Measurements from ENCODE around the gene HGD. TPM values are rescaled to one million over a fixed set of nuclear protein-coding genes. Genes with fewer than 3 reads are reported as not detected.

The HGD gene
- total and polyA plus RNA-seq, 10 of the 15 experiments (the other 5 are each of a cell fraction or from before 2014, with no cell fraction given): 0.18 to 0.81 (median 0.40) TPM; not detected in 6

DNA sequence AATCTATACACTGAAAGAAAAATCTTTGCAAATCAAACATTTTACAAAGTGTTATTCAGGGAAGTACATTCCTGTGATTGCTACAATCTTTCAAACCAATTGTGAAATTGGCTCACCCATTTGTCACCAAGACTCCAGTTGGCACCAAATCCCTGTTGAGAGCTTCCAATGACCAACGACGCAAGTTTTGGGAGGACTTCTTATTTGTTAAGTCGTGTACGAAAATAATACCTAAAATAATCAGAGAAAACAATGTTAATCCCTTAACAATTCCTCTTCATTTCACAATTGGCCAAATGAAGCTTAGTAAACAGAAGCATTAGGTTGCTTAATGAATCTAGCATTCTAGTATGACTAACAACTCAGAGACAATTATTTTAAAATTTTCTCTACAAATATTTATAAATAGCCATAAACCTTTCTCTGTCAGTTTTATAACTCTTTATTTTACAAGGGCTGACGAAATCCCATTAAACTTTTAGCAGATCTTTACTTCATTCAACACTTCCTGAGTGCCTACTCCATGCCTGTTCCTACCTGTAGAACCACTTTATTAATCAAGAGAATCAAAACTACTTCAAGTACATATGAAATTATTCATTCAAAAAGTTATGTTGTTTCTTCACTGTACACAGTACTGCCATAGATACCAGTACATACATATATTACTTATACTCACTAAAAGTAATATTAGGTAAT lies 24.0 kb upstream of the HGD start:
- Histone ChIP-seq H3K79me2 (ENCODE audit: control insufficient read depth, insufficient read depth, low read length) (no peaks in the 10 kb centered on the region), H2AFZ (ENCODE audit: control insufficient read depth, low read depth, low read length) (no peak overlapping the region), H3K4me2 (ENCODE audit: control insufficient read depth, insufficient read depth) (no peak overlapping the region), H3K9ac (ENCODE audit: control insufficient read depth, insufficient read depth, low read length) (no peak overlapping the region), H3K9me3 (replicated peaks; ENCODE audit: control insufficient read depth, insufficient read depth, low read length) (peaks cover 3% of the 10 kb centered on the region), H3K27me3 (replicated peaks in 1 of 2; ENCODE audit: control insufficient read depth in 2 of 2, insufficient read depth in 2 of 2, low read length in 1 of 2) (no peaks in the 10 kb centered on the region), H3K4me1 (ENCODE audit: control insufficient read depth, insufficient read depth, low read length) (no peaks in the 10 kb centered on the region), H3K27ac (ENCODE audit: control insufficient read depth, insufficient read depth) (no peak overlapping the region), H4K20me1 (ENCODE audit: control insufficient read depth, insufficient read depth) (no peaks in the 10 kb centered on the region), H3K36me3 (ENCODE audit: control insufficient read depth in 2 of 2, insufficient read depth in 2 of 2, low read length in 1 of 2) (no peaks in the 10 kb centered on the region; a peak in 1 of 4 replicates), H3K4me3 (no peak overlapping the region)
- RAD21 ChIA-PET (ENCODE audit: unreplicated experiment): no interaction called here
- over 99% methylated on average over 5 of the region's 5 CpGs for WGBS (ENCODE audit: insufficient coverage, insufficient replicate concordance, low lambda C conversion rate, missing lambda C conversion rate)
- DNase-seq (ENCODE audit: low read depth, low spot score) (no peak), ATAC-seq (no peak), FAIRE-seq (no peak)
- no TSS peak for BruUV-seq (replicated peaks)
- intact Hi-C loops (cut with micrococcal nuclease; ENCODE audit: unreplicated experiment) (no loop called here), in situ Hi-C loops (cut with MboI) (no loop called here)
- POLR2A ChIA-PET: no interaction called here
- CTCF ChIA-PET: interaction anchor here (1.2 to 1.7 kb wide), 2 partner anchors 89 to 147 kb away, joined by 3 to 5 read pairs; no protein-coding TSS in a partner anchor
- SMC1A ChIA-PET (ENCODE audit: uncharacterized antibody, unreplicated experiment): no interaction called here
- TF ChIP-seq MYC (IDR thresholded peaks at IDR 0.05; ENCODE audit: insufficient read depth, insufficient read length, insufficient replicate concordance, low read length, severe bottlenecking) (no peak), SUZ12 (IDR thresholded peaks at IDR 0.05; ENCODE audit: unreplicated experiment) (no peak), SIX5 (IDR thresholded peaks at IDR 0.05; ENCODE audit: low read depth, low read length, severe bottlenecking) (no peak), CHD1 (IDR thresholded peaks at IDR 0.05; ENCODE audit: low read depth, low read length) (no peak), BACH1 (IDR thresholded peaks at IDR 0.05; ENCODE audit: borderline replicate concordance) (no peak), NR2C2 (IDR thresholded peaks at IDR 0.05; ENCODE audit: borderline replicate concordance, control insufficient read depth, insufficient read length, low read depth) (no peak), CBX3 (IDR thresholded peaks at IDR 0.05; ENCODE audit: borderline replicate concordance, low read depth) (no peak), FOXM1 (IDR thresholded peaks at IDR 0.05; ENCODE audit: low read depth, low read length) (no peak), BRCA1 (IDR thresholded peaks at IDR 0.05; ENCODE audit: low read depth, low read length) (no peak), GATAD2B (conservative IDR thresholded peaks at IDR 0.05; ENCODE audit: low read depth) (no peak), NR2F1 (conservative IDR thresholded peaks at IDR 0.05) (no peak), MEF2A (IDR thresholded peaks at IDR 0.05; ENCODE audit: insufficient read depth, low read depth, low read length) (no peak)
- TF ChIP-seq, protein P1, sequence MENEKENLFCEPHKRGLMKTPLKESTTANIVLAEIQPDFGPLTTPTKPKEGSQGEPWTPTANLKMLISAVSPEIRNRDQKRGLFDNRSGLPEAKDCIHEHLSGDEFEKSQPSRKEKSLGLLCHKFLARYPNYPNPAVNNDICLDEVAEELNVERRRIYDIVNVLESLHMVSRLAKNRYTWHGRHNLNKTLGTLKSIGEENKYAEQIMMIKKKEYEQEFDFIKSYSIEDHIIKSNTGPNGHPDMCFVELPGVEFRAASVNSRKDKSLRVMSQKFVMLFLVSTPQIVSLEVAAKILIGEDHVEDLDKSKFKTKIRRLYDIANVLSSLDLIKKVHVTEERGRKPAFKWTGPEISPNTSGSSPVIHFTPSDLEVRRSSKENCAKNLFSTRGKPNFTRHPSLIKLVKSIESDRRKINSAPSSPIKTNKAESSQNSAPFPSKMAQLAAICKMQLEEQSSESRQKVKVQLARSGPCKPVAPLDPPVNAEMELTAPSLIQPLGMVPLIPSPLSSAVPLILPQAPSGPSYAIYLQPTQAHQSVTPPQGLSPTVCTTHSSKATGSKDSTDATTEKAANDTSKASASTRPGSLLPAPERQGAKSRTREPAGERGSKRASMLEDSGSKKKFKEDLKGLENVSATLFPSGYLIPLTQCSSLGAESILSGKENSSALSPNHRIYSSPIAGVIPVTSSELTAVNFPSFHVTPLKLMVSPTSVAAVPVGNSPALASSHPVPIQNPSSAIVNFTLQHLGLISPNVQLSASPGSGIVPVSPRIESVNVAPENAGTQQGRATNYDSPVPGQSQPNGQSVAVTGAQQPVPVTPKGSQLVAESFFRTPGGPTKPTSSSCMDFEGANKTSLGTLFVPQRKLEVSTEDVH (IDR thresholded peaks at IDR 0.05; ENCODE audit: low read depth, partially characterized antibody): no peak
- TF ChIP-seq, protein P2, sequence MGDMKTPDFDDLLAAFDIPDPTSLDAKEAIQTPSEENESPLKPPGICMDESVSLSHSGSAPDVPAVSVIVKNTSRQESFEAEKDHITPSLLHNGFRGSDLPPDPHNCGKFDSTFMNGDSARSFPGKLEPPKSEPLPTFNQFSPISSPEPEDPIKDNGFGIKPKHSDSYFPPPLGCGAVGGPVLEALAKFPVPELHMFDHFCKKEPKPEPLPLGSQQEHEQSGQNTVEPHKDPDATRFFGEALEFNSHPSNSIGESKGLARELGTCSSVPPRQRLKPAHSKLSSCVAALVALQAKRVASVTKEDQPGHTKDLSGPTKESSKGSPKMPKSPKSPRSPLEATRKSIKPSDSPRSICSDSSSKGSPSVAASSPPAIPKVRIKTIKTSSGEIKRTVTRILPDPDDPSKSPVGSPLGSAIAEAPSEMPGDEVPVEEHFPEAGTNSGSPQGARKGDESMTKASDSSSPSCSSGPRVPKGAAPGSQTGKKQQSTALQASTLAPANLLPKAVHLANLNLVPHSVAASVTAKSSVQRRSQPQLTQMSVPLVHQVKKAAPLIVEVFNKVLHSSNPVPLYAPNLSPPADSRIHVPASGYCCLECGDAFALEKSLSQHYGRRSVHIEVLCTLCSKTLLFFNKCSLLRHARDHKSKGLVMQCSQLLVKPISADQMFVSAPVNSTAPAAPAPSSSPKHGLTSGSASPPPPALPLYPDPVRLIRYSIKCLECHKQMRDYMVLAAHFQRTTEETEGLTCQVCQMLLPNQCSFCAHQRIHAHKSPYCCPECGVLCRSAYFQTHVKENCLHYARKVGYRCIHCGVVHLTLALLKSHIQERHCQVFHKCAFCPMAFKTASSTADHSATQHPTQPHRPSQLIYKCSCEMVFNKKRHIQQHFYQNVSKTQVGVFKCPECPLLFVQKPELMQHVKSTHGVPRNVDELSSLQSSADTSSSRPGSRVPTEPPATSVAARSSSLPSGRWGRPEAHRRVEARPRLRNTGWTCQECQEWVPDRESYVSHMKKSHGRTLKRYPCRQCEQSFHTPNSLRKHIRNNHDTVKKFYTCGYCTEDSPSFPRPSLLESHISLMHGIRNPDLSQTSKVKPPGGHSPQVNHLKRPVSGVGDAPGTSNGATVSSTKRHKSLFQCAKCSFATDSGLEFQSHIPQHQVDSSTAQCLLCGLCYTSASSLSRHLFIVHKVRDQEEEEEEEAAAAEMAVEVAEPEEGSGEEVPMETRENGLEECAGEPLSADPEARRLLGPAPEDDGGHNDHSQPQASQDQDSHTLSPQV (IDR thresholded peaks at IDR 0.05): no peak
- TF ChIP-seq, protein P3, sequence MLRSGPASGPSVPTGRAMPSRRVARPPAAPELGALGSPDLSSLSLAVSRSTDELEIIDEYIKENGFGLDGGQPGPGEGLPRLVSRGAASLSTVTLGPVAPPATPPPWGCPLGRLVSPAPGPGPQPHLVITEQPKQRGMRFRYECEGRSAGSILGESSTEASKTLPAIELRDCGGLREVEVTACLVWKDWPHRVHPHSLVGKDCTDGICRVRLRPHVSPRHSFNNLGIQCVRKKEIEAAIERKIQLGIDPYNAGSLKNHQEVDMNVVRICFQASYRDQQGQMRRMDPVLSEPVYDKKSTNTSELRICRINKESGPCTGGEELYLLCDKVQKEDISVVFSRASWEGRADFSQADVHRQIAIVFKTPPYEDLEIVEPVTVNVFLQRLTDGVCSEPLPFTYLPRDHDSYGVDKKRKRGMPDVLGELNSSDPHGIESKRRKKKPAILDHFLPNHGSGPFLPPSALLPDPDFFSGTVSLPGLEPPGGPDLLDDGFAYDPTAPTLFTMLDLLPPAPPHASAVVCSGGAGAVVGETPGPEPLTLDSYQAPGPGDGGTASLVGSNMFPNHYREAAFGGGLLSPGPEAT (IDR thresholded peaks at IDR 0.05; ENCODE audit: low read depth): no peak

Data from GM12878 (cell line).